NCI-H146 treated with DMSO at 0.1 percent for 48 hours (cell line): Measurements from ENCODE around the gene PGLYRP4.
"Not testable (repeated sequence)": the region's sequence is repeated elsewhere in the genome, so short reads cannot be mapped to it uniquely, and the experiment has no call there.

ENCODE experiments used
- DNase-seq: peaks from one replicate; lab custom pipeline; 2025; ENCODE audit not compliant: unreplicated experiment; lab: John Stamatoyannopoulos, UW

Gene PGLYRP4

GRCh38 chr1:153339802-153340201 lies 8.8 kb downstream of the PGLYRP4 start:
- no peak for DNase-seq

- DNase-seq = no peak
These were observed 10.4 kb downstream of the PGLYRP4 start for GRCh38 chr1:153337980-153338853.

GRCh38 chr1:153336650-153337049 lies 12.0 kb downstream of the PGLYRP4 start:
- no peak for DNase-seq

GRCh38 chr1:153333902-153334301 lies 14.7 kb downstream of the PGLYRP4 start:
- no peak for DNase-seq

- no peak for DNase-seq
These were observed 23.7 kb downstream of the PGLYRP4 start for GRCh38 chr1:153324912-153325311.

- no peak for DNase-seq
These were observed 26.1 kb downstream of the PGLYRP4 start for GRCh38 chr1:153322568-153322967.

GRCh38 chr1:153318145-153318544 lies 30.5 kb downstream of the PGLYRP4 start:
- DNase-seq = not testable (repeated sequence)

- not testable (repeated sequence) for DNase-seq
These were observed 32.6 kb downstream of the PGLYRP4 start for GRCh38 chr1:153316013-153316412.

- not testable (repeated sequence) for DNase-seq
These were observed 34.3 kb downstream of the PGLYRP4 start for GRCh38 chr1:153314388-153314787.

- DNase-seq = no peak
These were observed 35.4 kb downstream of the PGLYRP4 start for GRCh38 chr1:153313288-153313687.

- no peak for DNase-seq
These were observed 36.0 kb downstream of the PGLYRP4 start, which contains the start of gene PGLYRP3 for GRCh38 chr1:153312570-153313186. Gene PGLYRP3, minus strand, starts transcription at chr1:153312952. Its CDS starts 2,287 bp downstream, at chr1:153310665.

- no peak for DNase-seq
These were observed 38.1 kb downstream of the PGLYRP4 start for GRCh38 chr1:153310526-153310925.

- DNase-seq = no peak
These were observed 39.2 kb downstream of the PGLYRP4 start for GRCh38 chr1:153309441-153309840.

GRCh38 chr1:153308540-153308939 lies 40.1 kb downstream of the PGLYRP4 start:
- no peak for DNase-seq

- no peak for DNase-seq
These were observed 41.4 kb downstream of the PGLYRP4 start for GRCh38 chr1:153307221-153307600.

- DNase-seq = no peak
These were observed 42.1 kb downstream of the PGLYRP4 start for GRCh38 chr1:153306303-153307220.

- DNase-seq = no peak
These were observed 43.0 kb downstream of the PGLYRP4 start for GRCh38 chr1:153305682-153306081.

- DNase-seq = no peak
These were observed 46.3 kb downstream of the PGLYRP4 start for GRCh38 chr1:153302308-153302707.

- no peak for DNase-seq
These were observed 54.8 kb downstream of the PGLYRP4 start for GRCh38 chr1:153293851-153294250.

GRCh38 chr1:153293480-153293775 lies 55.2 kb downstream of the PGLYRP4 start:
- no peak for DNase-seq

GRCh38 chr1:153292740-153293479 lies 55.7 kb downstream of the PGLYRP4 start:
- DNase-seq = peak; percentile 8
